CD14-positive monocyte (primary cell): ENCODE results near the gene SIPA1L3. TPM values are rescaled to one million over a fixed set of nuclear protein-coding genes. Genes with fewer than 3 reads are reported as not detected.

Experiments used
- DNase-seq, 3 donors: peaks; one replicate each; pipeline ENCODE4 v3.0.0-alpha.2; 2011 to 2022
- H2AFZ ChIP-seq: 2 replicates; pipeline ENCODE4 v1.6.0; 2012; ENCODE audit warnings: mild to moderate bottlenecking, low read depth, low read length, inconsistent platforms; ENCODE audit not compliant: insufficient read depth, poor library complexity, severe bottlenecking
- H3K27ac ChIP-seq, 2 donors: 1 replicate in 1 of 2; 2 replicates in 1 of 2; pipeline ENCODE4 v1.5.1; 2012 to 2013; ENCODE audit warnings: low read length in 2 of 2, control low read depth in 1 of 2, inconsistent platforms in 1 of 2, low read depth in 1 of 2, mild to moderate bottlenecking in 1 of 2
- H3K27me3 ChIP-seq, 2 donors: one replicate each; pipeline versions ENCODE4 v1.6.0 to v1.6.1; 2011 to 2013; ENCODE audit warnings: low read length in 2 of 2; ENCODE audit not compliant: control insufficient read depth in 2 of 2, insufficient read depth in 2 of 2
- H3K36me3 ChIP-seq, 2 donors: replicated peaks in 1 of 2; 1 replicate in 1 of 2; 2 replicates in 1 of 2; pipeline versions ENCODE4 v1.5.1 to v1.6.1; 2012 to 2013; ENCODE audit warnings: low read length in 2 of 2, control low read depth in 1 of 2, inconsistent platforms in 1 of 2, mild to moderate bottlenecking in 1 of 2; ENCODE audit not compliant: insufficient read depth in 2 of 2, control insufficient read depth in 1 of 2
- H3K4me1 ChIP-seq, 2 donors: 1 replicate in 1 of 2; 2 replicates in 1 of 2; pipeline versions ENCODE4 v1.5.1 to v1.6.1; 2012 to 2013; ENCODE audit warnings: low read length in 2 of 2, control low read depth in 1 of 2, inconsistent platforms in 1 of 2, mild to moderate bottlenecking in 1 of 2, moderate library complexity in 1 of 2; ENCODE audit not compliant: insufficient read depth in 2 of 2, control insufficient read depth in 1 of 2
- H3K4me2 ChIP-seq: replicated peaks from 2 replicates; pipeline ENCODE3; 2012; ENCODE audit warnings: low read length, moderate library complexity, mild to moderate bottlenecking; ENCODE audit not compliant: poor library complexity, severe bottlenecking; ENCODE audit errors: extremely low read depth
- H3K4me3 ChIP-seq, 3 experiments: fragments of 200-600 bp in 1 of 3; sonication (generic) in 1 of 3; replicated peaks in 1 of 3; 1 replicate in 2 of 3; 2 replicates in 1 of 3; pipeline ENCODE4 v1.5.1; 2011 to 2013; ENCODE audit warnings: low read length in 3 of 3, mild to moderate bottlenecking in 3 of 3, control low read depth in 2 of 3, low read depth in 2 of 3, inconsistent platforms in 1 of 3, moderate library complexity in 1 of 3
- H3K79me2 ChIP-seq: 2 replicates; pipeline ENCODE4 v1.6.0; 2012; ENCODE audit warnings: mild to moderate bottlenecking, control low read depth, inconsistent platforms, low read length, moderate library complexity; ENCODE audit not compliant: insufficient read depth
- H3K9ac ChIP-seq: 2 replicates; pipeline ENCODE4 v1.6.0; 2017; ENCODE audit warnings: low read length, mild to moderate bottlenecking; ENCODE audit not compliant: insufficient read depth, poor library complexity, severe bottlenecking
- H3K9me3 ChIP-seq, 2 donors: replicated peaks in 1 of 2; 1 replicate in 1 of 2; 2 replicates in 1 of 2; pipeline versions ENCODE4 v1.5.1 to v1.6.1; 2012 to 2013; ENCODE audit warnings: low read length in 2 of 2, control low read depth in 1 of 2; ENCODE audit not compliant: control insufficient read depth in 1 of 2, insufficient read depth in 1 of 2
- H4K20me1 ChIP-seq: 2 replicates; pipeline ENCODE4 v1.6.0; 2012; ENCODE audit warnings: mild to moderate bottlenecking, low read length, control low read depth, moderate library complexity; ENCODE audit not compliant: insufficient read depth
- H3K27ac Mint-ChIP-seq, 7 donors: one replicate each; pipeline ENCODE4 v1.8.0; 2020; ENCODE audit warnings: mild to moderate bottlenecking in 7 of 7, mixed read lengths in 7 of 7, moderate library complexity in 6 of 7, inconsistent platforms in 2 of 7
- H3K27me3 Mint-ChIP-seq, 3 donors: one replicate each; pipeline ENCODE4 v1.8.0; 2021 to 2022; ENCODE audit warnings: low read depth in 3 of 3, mild to moderate bottlenecking in 3 of 3, mixed read lengths in 3 of 3, moderate library complexity in 3 of 3, inconsistent platforms in 1 of 3
- H3K36me3 Mint-ChIP-seq, 2 donors: one replicate each; pipeline ENCODE4 v1.8.0; 2020; ENCODE audit warnings: mixed read lengths in 2 of 2, inconsistent platforms in 1 of 2, mild to moderate bottlenecking in 1 of 2
- H3K4me1 Mint-ChIP-seq: one replicate; pipeline ENCODE4 v1.8.0; 2020; ENCODE audit warnings: mild to moderate bottlenecking, mixed read lengths
- H3K4me3 Mint-ChIP-seq, 2 donors: one replicate each; pipeline ENCODE4 v1.8.0; 2020; ENCODE audit warnings: mild to moderate bottlenecking in 2 of 2, mixed read lengths in 2 of 2, moderate library complexity in 1 of 2
- H3K9me3 Mint-ChIP-seq, 7 donors: one replicate each; pipeline ENCODE4 v1.8.0; 2020 to 2022; ENCODE audit warnings: mixed read lengths in 7 of 7, mild to moderate bottlenecking in 6 of 7, moderate library complexity in 6 of 7, inconsistent platforms in 2 of 7
- WGBS: methylation state at CpG from one replicate; pipeline ENCODE4 v1.1.5; 2013; ENCODE audit warnings: missing lambda C conversion rate; ENCODE audit not compliant: insufficient coverage; 5-methylcytosine and 5-hydroxymethylcytosine counted together
- intact Hi-C, 2 donors: fragments of 100-400 bp; cut with micrococcal nuclease; formaldehyde crosslinking; loops; one replicate each; pipeline versions ENCODE4 v1.15.0 to v1.15.1; 2023
- polyA plus RNA-seq, 3 donors: library from polyadenylated mRNA; depleted of rRNA in 1 of 3; unstranded in 2 of 3; stranded (reverse) in 1 of 3; fragments of 300-500 nt in 2 of 3; fragments of >200 nt in 1 of 3; fragmentation: Illumina TruSeq in 2 of 3; gene quantifications; 1 replicate in 2 of 3; 2 replicates in 1 of 3; pipeline ENCODE4 v1.2.3, GENCODE V29; 2012 to 2021
- TF ChIP-seq, protein P1 (sequence below): fragments of 200-600 bp; IDR thresholded peaks from one replicate; pipeline ENCODE4 v1.8.0; 2022; ENCODE audit warnings: antibody characterized with exemption, mild to moderate bottlenecking

SIPA1L3 gene
- polyA plus RNA-seq, 3 donors = 0.55 to 4.5 (median 0.99) TPM

DNA sequence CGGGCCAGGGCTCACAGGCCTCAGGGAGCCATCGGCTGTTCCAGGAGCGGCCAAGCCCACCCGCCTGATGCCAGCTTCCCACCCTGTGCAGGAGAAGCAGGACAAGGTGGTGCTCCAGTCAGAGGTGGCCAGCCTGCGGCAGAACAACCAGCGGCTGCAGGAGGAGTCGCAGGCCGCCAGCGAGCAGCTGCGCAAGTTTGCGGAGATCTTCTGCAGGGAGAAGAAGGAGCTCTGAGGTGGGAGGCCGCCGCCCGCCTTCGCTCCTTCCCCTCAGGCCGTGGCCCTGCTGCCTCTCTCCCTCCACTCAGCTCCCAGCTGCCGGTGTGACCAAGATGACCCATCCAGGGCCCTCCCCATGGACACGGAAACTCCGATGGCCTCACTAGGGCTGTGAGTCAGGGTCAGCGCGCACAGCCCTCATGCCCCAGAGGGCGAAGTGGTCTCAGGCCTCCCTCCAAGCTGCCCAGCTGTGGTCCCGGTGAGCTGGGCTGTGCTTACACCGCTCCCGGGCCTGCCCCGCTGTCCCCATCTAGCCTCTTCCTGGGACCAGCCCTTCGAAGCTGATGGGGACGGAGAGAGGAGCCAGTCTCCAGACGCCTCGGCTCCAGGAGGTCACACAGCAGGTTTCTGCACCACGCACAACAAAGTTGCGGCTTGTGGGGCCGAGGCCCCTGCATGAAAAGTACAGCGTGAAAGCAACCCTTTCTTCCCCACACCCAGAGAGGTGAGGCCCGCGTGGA is 299.2 kb downstream of the SIPA1L3 start:
- TF ChIP-seq, protein P1, sequence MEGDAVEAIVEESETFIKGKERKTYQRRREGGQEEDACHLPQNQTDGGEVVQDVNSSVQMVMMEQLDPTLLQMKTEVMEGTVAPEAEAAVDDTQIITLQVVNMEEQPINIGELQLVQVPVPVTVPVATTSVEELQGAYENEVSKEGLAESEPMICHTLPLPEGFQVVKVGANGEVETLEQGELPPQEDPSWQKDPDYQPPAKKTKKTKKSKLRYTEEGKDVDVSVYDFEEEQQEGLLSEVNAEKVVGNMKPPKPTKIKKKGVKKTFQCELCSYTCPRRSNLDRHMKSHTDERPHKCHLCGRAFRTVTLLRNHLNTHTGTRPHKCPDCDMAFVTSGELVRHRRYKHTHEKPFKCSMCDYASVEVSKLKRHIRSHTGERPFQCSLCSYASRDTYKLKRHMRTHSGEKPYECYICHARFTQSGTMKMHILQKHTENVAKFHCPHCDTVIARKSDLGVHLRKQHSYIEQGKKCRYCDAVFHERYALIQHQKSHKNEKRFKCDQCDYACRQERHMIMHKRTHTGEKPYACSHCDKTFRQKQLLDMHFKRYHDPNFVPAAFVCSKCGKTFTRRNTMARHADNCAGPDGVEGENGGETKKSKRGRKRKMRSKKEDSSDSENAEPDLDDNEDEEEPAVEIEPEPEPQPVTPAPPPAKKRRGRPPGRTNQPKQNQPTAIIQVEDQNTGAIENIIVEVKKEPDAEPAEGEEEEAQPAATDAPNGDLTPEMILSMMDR = no peak

DNA sequence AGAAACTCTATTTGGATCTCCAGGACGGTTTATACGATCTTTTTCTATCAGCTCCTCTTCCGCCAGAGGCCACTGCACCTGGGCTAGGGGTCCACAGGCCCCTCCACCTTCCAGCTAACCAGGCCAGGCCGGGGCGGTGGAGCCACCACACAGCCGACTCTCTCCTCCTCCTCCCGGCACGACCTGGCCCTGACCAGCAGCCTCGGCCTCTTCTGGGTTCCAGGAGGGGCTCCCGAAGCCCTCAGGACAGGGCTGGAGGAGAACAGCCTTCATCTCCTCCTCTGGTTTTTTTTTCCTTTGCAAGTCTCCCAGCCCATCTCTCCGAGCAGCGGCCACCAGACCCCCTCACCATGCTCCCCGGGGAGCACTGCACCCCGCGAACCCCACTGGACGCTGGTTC is 299.9 kb downstream of the SIPA1L3 start:
- peaks cover 0 to 11% of the 10 kb centered on the region in 2 donors for H3K9me3 ChIP-seq
- Mint-ChIP-seq H3K27ac (no peak overlapping the region), H3K9me3 (peaks cover 0 to 11% (median 4%) of the 10 kb centered on the region in 7 donors), H3K27me3 (peaks cover 26 to 39% (median 38%) of the 10 kb centered on the region in 3 donors), H3K4me3 (no peak overlapping the region), H3K4me1 (peaks cover 11% of the 10 kb centered on the region), H3K36me3 (peaks cover 27 to 44% of the 10 kb centered on the region in 2 donors)
- no peaks in the 10 kb centered on the region for H3K79me2 ChIP-seq
- no peak overlapping the region for H3K4me2 ChIP-seq
- H3K36me3 ChIP-seq = peaks cover 5 to 10% of the 10 kb centered on the region in 2 donors
- H3K4me3 ChIP-seq = no peak overlapping the region
- H3K27me3 ChIP-seq = peaks cover 20 to 31% of the 10 kb centered on the region in 2 donors
- WGBS = 96% methylated on average over 12 of the region's 16 CpGs
- intact Hi-C loops = no loop called here
- no peaks in the 10 kb centered on the region for H4K20me1 ChIP-seq
- TF ChIP-seq, protein P1 = no peak
- H2AFZ ChIP-seq = no peak overlapping the region
- no peak overlapping the region for H3K9ac ChIP-seq
- H3K4me1 ChIP-seq = no peaks in the 10 kb centered on the region
- DNase-seq = no peak
- H3K27ac ChIP-seq = no peak overlapping the region

More for the DNA sequence above, 299.2 kb downstream of the SIPA1L3 start:
- Histone ChIP-seq H3K4me1 (no peaks in the 10 kb centered on the region), H3K79me2 (no peaks in the 10 kb centered on the region), H3K9me3 (peaks cover 0 to 11% of the 10 kb centered on the region in 2 donors), H3K4me2 (no peak overlapping the region), H4K20me1 (no peaks in the 10 kb centered on the region), H3K4me3 (no peak overlapping the region), H3K36me3 (peaks cover 9 to 10% of the 10 kb centered on the region in 2 donors), H2AFZ (no peak overlapping the region), H3K9ac (no peak overlapping the region), H3K27ac (no peak overlapping the region), H3K27me3 (peaks cover 16 to 23% of the 10 kb centered on the region in 2 donors)
- intact Hi-C loops = no loop called here
- peaks cover 13% of the 10 kb centered on the region for H3K4me1 Mint-ChIP-seq
- H3K4me3 Mint-ChIP-seq = no peak overlapping the region
- H3K36me3 Mint-ChIP-seq = peaks cover 34 to 52% of the 10 kb centered on the region in 2 donors
- H3K9me3 Mint-ChIP-seq = peaks cover 0 to 11% (median 3%) of the 10 kb centered on the region in 7 donors
- H3K27me3 Mint-ChIP-seq = peaks cover 23 to 32% (median 32%) of the 10 kb centered on the region in 3 donors
- no peak for DNase-seq
- no peak overlapping the region for H3K27ac Mint-ChIP-seq
- WGBS = 95% methylated on average over 29 of the region's 36 CpGs
